BLaER1 treated with 17β-estradiol and CSF1 and Interleukin-3, amounts not matched to agents 10 nM and 100 nM (cell line): ENCODE measurements around the gene HOXD10.

Experiments used
- H3K27ac ChIP-seq, 11 experiments: shearing (Covaris generic); formaldehyde crosslinking; 2 replicates each; pipeline ENCODE4 v1.8.1; 2022
- H3K27me3 ChIP-seq, 11 experiments: shearing (Covaris generic); formaldehyde crosslinking; 2 replicates each; pipeline ENCODE4 v1.8.1; 2022
- H3K36me3 ChIP-seq, 11 experiments: shearing (Covaris generic); formaldehyde crosslinking; 2 replicates each; pipeline ENCODE4 v1.8.1; 2022
- H3K4me1 ChIP-seq, 10 experiments: shearing (Covaris generic); formaldehyde crosslinking; 2 replicates each; pipeline ENCODE4 v1.8.1; 2022
- H3K4me2 ChIP-seq, 11 experiments: shearing (Covaris generic); formaldehyde crosslinking; 2 replicates each; pipeline ENCODE4 v1.8.1; 2022
- H3K4me3 ChIP-seq, 10 experiments: shearing (Covaris generic); formaldehyde crosslinking; 2 replicates each; pipeline ENCODE4 v1.8.1; 2022
- H3K9ac ChIP-seq, 11 experiments: shearing (Covaris generic); formaldehyde crosslinking; 2 replicates each; pipeline ENCODE4 v1.8.1; 2022
- H3K9me3 ChIP-seq, 11 experiments: shearing (Covaris generic); formaldehyde crosslinking; replicated peaks in 1 of 11; 2 replicates each; pipeline ENCODE4 v1.8.1; 2022
- H4K20me1 ChIP-seq, 11 experiments: shearing (Covaris generic); formaldehyde crosslinking; 2 replicates each; pipeline ENCODE4 v1.8.1; 2022
- Cebpa-rat ChIP-seq, 11 experiments: shearing (Covaris generic); IDR thresholded peaks; 2 replicates each; pipeline ENCODE4 v1.8.1; 2022

Gene HOXD10

GRCh38 chr2:176146101-176146500 lies 29.5 kb downstream of the HOXD10 start:
- no peaks in the 10 kb centered on the region; a peak in 2 of 22 replicates for H4K20me1 ChIP-seq
- no peak overlapping the region for H3K4me2 ChIP-seq
- no peaks in the 10 kb centered on the region for H3K36me3 ChIP-seq
- no peak overlapping the region for H3K27ac ChIP-seq
- no peak overlapping the region for H3K4me3 ChIP-seq
- no peak for TF ChIP-seq Cebpa-rat (IDR thresholded peaks at IDR 0.05)
- H3K9me3 ChIP-seq: peaks cover 29 to 43% (median 39%) of the 10 kb centered on the region in 11 experiments
- H3K27me3 ChIP-seq: peaks cover 52 to 86% (median 64%) of the 10 kb centered on the region in 11 experiments
- H3K4me1 ChIP-seq: no peaks in the 10 kb centered on the region
- H3K9ac ChIP-seq: no peak overlapping the region

- Histone ChIP-seq H3K4me3 (no peak overlapping the region), H3K4me2 (no peak overlapping the region), H3K27ac (no peak overlapping the region), H3K9ac (no peak overlapping the region), H3K4me1 (no peaks in the 10 kb centered on the region), H4K20me1 (no peaks in the 10 kb centered on the region; a peak in 2 of 22 replicates), H3K36me3 (no peaks in the 10 kb centered on the region), H3K9me3 (peaks cover 32 to 47% (median 44%) of the 10 kb centered on the region in 11 experiments), H3K27me3 (peaks cover 55 to 86% (median 68%) of the 10 kb centered on the region in 11 experiments)
- TF ChIP-seq Cebpa-rat (IDR thresholded peaks at IDR 0.05): no peak
Measured at GRCh38 chr2:176146645-176147044, 30.1 kb downstream of the HOXD10 start.

GRCh38 chr2:176147210-176147799 lies 30.7 kb downstream of the HOXD10 start:
- H3K4me1 ChIP-seq: no peaks in the 10 kb centered on the region
- TF ChIP-seq Cebpa-rat (IDR thresholded peaks at IDR 0.05): no peak
- H3K9me3 ChIP-seq: peaks cover 35 to 51% (median 48%) of the 10 kb centered on the region in 11 experiments
- H3K4me2 ChIP-seq: no peak overlapping the region
- no peaks in the 10 kb centered on the region for H3K36me3 ChIP-seq
- H3K27me3 ChIP-seq: peaks cover 61 to 92% (median 74%) of the 10 kb centered on the region in 11 experiments
- no peak overlapping the region for H3K9ac ChIP-seq
- H3K4me3 ChIP-seq: no peak overlapping the region
- H4K20me1 ChIP-seq: no peaks in the 10 kb centered on the region; a peak in 2 of 22 replicates
- no peak overlapping the region for H3K27ac ChIP-seq

GRCh38 chr2:176147800-176148496 lies 31.4 kb downstream of the HOXD10 start:
- Histone ChIP-seq H3K9ac (no peak overlapping the region), H3K4me2 (no peak overlapping the region), H3K4me1 (no peaks in the 10 kb centered on the region), H3K9me3 (peaks cover 35 to 57% (median 53%) of the 10 kb centered on the region in 11 experiments), H4K20me1 (no peaks in the 10 kb centered on the region; a peak in 2 of 22 replicates), H3K27me3 (peaks cover 67 to 92% (median 81%) of the 10 kb centered on the region in 11 experiments), H3K4me3 (no peak overlapping the region), H3K27ac (no peak overlapping the region), H3K36me3 (no peaks in the 10 kb centered on the region)
- no peak for TF ChIP-seq Cebpa-rat (IDR thresholded peaks at IDR 0.05)

- H3K9me3 ChIP-seq: peaks cover 35 to 57% (median 53%) of the 10 kb centered on the region in 11 experiments
- TF ChIP-seq Cebpa-rat (IDR thresholded peaks at IDR 0.05): no peak
- no peaks in the 10 kb centered on the region for H3K36me3 ChIP-seq
- H3K27ac ChIP-seq: no peak overlapping the region
- no peak overlapping the region for H3K4me2 ChIP-seq
- H4K20me1 ChIP-seq: no peaks in the 10 kb centered on the region; a peak in 2 of 22 replicates
- no peak overlapping the region for H3K9ac ChIP-seq
- H3K27me3 ChIP-seq: peaks cover 75 to 93% (median 89%) of the 10 kb centered on the region in 11 experiments
- H3K4me3 ChIP-seq: no peak overlapping the region
- H3K4me1 ChIP-seq: no peaks in the 10 kb centered on the region
Measured at GRCh38 chr2:176148751-176149421, 32.3 kb downstream of the HOXD10 start.

GRCh38 chr2:176149481-176149938 lies 32.9 kb downstream of the HOXD10 start:
- no peak overlapping the region for H3K4me3 ChIP-seq
- H3K4me1 ChIP-seq: no peaks in the 10 kb centered on the region
- peaks cover 82 to 99% (median 96%) of the 10 kb centered on the region in 11 experiments for H3K27me3 ChIP-seq
- H4K20me1 ChIP-seq: no peaks in the 10 kb centered on the region; a peak in 2 of 22 replicates
- H3K9ac ChIP-seq: no peak overlapping the region
- TF ChIP-seq Cebpa-rat (IDR thresholded peaks at IDR 0.05): no peak
- no peak overlapping the region for H3K27ac ChIP-seq
- H3K9me3 ChIP-seq: peaks cover 35 to 57% (median 54%) of the 10 kb centered on the region in 11 experiments
- H3K4me2 ChIP-seq: no peak overlapping the region
- no peaks in the 10 kb centered on the region for H3K36me3 ChIP-seq

GRCh38 chr2:176149939-176150583 lies 33.5 kb downstream of the HOXD10 start:
- peaks cover 35 to 61% (median 54%) of the 10 kb centered on the region in 11 experiments for H3K9me3 ChIP-seq

GRCh38 chr2:176150584-176151441 lies 34.2 kb downstream of the HOXD10 start:
- Histone ChIP-seq H3K4me1 (no peaks in the 10 kb centered on the region), H3K27ac (no peak overlapping the region), H3K9me3 (peaks cover 35 to 61% (median 56%) of the 10 kb centered on the region in 11 experiments), H3K4me3 (no peak overlapping the region), H3K27me3 (peaks cover 94 to 100% (median 99%) of the 10 kb centered on the region in 11 experiments), H4K20me1 (no peaks in the 10 kb centered on the region; a peak in 2 of 22 replicates), H3K36me3 (no peaks in the 10 kb centered on the region), H3K9ac (no peak overlapping the region), H3K4me2 (no peak overlapping the region)
- no peak for TF ChIP-seq Cebpa-rat (IDR thresholded peaks at IDR 0.05)

More at GRCh38 chr2:176149939-176150583, 33.5 kb downstream of the HOXD10 start:
- Histone ChIP-seq H3K36me3 (no peaks in the 10 kb centered on the region), H3K4me3 (no peak overlapping the region), H3K27ac (no peak overlapping the region), H3K4me1 (no peaks in the 10 kb centered on the region), H3K4me2 (no peak overlapping the region), H4K20me1 (no peaks in the 10 kb centered on the region; a peak in 2 of 22 replicates), H3K27me3 (peaks cover 87 to 100% (median 99%) of the 10 kb centered on the region in 11 experiments), H3K9ac (no peak overlapping the region)
- TF ChIP-seq Cebpa-rat (IDR thresholded peaks at IDR 0.05): no peak
